ENCODE data around the gene ZNF837.
A peak's percentile ranks its signal among the peaks of the same experiment; 100 is the strongest.
"Not testable (repeated sequence)": the region's sequence is repeated elsewhere in the genome, so short reads cannot be mapped to it uniquely, and the experiment has no call there.

Gene ZNF837

DNA sequence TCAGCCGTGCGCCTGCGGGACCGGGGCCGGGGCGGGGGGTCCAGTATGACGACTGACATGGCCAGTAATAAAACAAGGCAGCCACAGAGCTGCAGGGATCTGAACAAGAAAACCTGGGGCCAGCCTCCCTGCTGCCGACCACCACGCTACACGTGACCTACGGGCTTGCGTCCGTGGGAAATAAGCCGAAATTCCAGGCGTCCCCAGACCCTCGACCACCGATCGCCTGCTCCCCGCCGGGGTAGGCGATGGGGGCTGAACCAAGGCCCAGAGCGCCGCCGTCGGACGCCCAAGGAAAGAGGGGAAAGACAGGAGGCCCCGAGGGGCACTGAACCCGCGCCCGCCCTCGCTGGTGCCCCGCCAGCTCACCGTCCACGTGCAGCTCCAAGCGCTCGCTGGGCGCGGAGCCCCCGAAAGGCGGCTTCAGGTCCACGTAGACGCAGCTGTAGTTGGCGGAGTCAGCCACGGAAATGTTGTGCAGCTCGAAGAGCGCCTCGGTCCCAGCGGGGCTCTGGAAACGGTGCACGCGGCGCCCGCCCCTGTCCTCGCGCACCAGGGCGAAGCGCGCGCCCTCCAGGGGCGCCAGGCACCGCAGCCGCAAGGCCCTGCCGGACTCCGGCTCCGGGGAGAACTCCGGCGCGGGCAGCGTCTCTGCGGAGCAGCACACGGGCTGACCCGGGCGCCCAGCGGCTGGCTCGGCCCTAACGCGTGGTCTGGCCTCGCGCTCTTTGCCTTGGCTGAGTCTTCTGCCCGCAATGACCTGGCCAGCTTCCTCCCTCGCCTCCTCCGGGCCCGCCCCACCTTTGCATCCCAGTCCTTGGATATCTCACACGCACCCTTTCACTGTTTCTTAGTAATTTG, 30.6 kb downstream of the ZNF837 start:
- no peak overlapping the region for H3K4me2 ChIP-seq (ENCODE audit: low read length)
- H2AFZ ChIP-seq, result no peak overlapping the region
- H3K27me3 ChIP-seq (ENCODE audit: control insufficient read depth, insufficient read depth, low read length), result no peaks in the 10 kb centered on the region
- no peak for TF ChIP-seq CTCF (IDR thresholded peaks at IDR 0.05)
- H3K9me3 ChIP-seq (ENCODE audit: control insufficient read depth, low read length), result no peaks in the 10 kb centered on the region
- no peak overlapping the region for H3K9ac ChIP-seq
- H3K4me3 ChIP-seq (ENCODE audit: low read depth, low read length), result no peak overlapping the region
- H3K27ac ChIP-seq, result no peak overlapping the region
- H3K79me2 ChIP-seq, result peaks cover 20% of the 10 kb centered on the region
- peaks cover 12% of the 10 kb centered on the region for H3K4me1 ChIP-seq
- H3K36me3 ChIP-seq (ENCODE audit: control insufficient read depth, insufficient read depth, low read length), result no peaks in the 10 kb centered on the region

GRCh38 chr19:58349590-58349989, 31.2 kb downstream of the ZNF837 start:
- Histone ChIP-seq H3K4me1 (peaks cover 12% of the 10 kb centered on the region), H3K4me2 (ENCODE audit: low read length) (no peak overlapping the region), H3K79me2 (peaks cover 20% of the 10 kb centered on the region), H3K9me3 (ENCODE audit: control insufficient read depth, low read length) (no peaks in the 10 kb centered on the region), H3K9ac (no peak overlapping the region), H3K4me3 (ENCODE audit: low read depth, low read length) (no peak overlapping the region), H2AFZ (no peak overlapping the region), H3K36me3 (ENCODE audit: control insufficient read depth, insufficient read depth, low read length) (no peaks in the 10 kb centered on the region), H3K27me3 (ENCODE audit: control insufficient read depth, insufficient read depth, low read length) (no peaks in the 10 kb centered on the region), H3K27ac (no peak overlapping the region)
- no peak for TF ChIP-seq CTCF (IDR thresholded peaks at IDR 0.05)

GRCh38 chr19:58348080-58348479, 32.8 kb downstream of the ZNF837 start:
- H3K27me3 ChIP-seq (ENCODE audit: control insufficient read depth, insufficient read depth, low read length); H3K9ac ChIP-seq; H3K36me3 ChIP-seq (ENCODE audit: control insufficient read depth, insufficient read depth, low read length); H3K9me3 ChIP-seq (ENCODE audit: control insufficient read depth, low read length): not testable (repeated sequence)
- peaks cover 20% of the 10 kb centered on the region for H3K79me2 ChIP-seq
- peak overlapping the region; percentile 90 for H3K27ac ChIP-seq
- H2AFZ ChIP-seq, result peak overlapping the region; percentile 86
- H3K4me3 ChIP-seq (ENCODE audit: low read depth, low read length), result peak overlapping the region; percentile 58
- peak overlapping the region; percentile 97 for H3K4me2 ChIP-seq (ENCODE audit: low read length)
- peaks cover 12% of the 10 kb centered on the region for H3K4me1 ChIP-seq

DNA sequence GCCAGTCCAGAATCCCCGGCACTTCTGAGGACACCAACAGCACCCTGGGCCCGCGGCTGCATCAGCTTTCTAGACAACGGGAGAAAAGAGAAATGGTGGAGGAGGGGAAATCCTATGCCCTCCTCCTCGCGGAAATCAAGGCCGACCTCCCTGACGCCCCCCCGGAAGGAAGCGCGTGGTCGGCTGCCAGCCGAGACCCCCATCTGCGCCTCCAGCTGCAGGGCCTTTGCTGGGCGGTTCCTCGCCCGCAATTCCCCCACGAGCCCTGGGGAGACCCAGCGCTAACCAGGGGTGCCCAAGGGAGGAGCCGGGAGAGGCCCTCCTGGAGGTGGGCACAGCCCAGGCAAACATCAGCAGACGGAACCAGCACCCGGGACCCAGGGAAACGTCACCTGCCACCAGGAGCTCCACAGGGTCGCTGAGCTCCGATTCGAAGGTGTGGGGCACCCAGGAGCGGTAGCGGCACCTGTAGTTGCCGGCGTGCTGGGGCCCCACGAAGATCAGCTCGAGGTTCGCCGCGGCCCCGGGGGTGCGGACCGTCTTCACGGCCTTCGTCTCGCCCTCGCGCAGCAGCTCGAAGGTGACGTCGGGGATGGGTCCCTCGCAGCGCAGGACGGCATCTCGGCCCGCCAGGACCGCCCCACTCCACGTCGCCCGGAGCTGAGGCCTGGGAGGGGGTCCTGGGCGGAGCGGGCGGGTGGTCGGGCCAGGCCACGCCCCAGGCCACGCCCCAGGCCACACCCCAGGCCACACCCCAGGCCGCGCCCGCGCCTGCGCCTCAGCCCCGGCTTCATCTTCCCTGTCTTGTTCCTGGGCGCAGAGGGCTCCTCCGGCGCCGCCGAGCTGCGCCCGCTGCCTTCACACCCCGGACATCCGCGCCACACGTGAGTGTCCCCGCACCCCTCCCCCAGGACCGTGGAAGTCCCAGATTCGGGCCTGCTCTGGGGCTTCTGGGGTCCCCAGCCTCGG, 33.6 kb downstream of the ZNF837 start:
- Histone ChIP-seq H3K4me2 (ENCODE audit: low read length) (peak overlapping the region; percentile 97), H3K27me3 (ENCODE audit: control insufficient read depth, insufficient read depth, low read length) (no peaks in the 10 kb centered on the region), H3K4me1 (peaks cover 12% of the 10 kb centered on the region), H3K9ac (peak overlapping the region; percentile 63), H3K4me3 (ENCODE audit: low read depth, low read length) (peak overlapping the region; percentile 58), H3K9me3 (ENCODE audit: control insufficient read depth, low read length) (no peaks in the 10 kb centered on the region), H3K27ac (peak overlapping the region; percentile 90), H3K36me3 (ENCODE audit: control insufficient read depth, insufficient read depth, low read length) (no peaks in the 10 kb centered on the region), H2AFZ (peak overlapping the region; percentile 86), H3K79me2 (peaks cover 25% of the 10 kb centered on the region)
- no peak for TF ChIP-seq CTCF (IDR thresholded peaks at IDR 0.05)

- no peaks in the 10 kb centered on the region for H3K36me3 ChIP-seq (ENCODE audit: control insufficient read depth, insufficient read depth, low read length)
- no peak overlapping the region for H3K4me3 ChIP-seq (ENCODE audit: low read depth, low read length)
- no peaks in the 10 kb centered on the region for H3K9me3 ChIP-seq (ENCODE audit: control insufficient read depth, low read length)
- no peak overlapping the region for H2AFZ ChIP-seq
- H3K4me1 ChIP-seq, result peaks cover 12% of the 10 kb centered on the region
- H3K4me2 ChIP-seq (ENCODE audit: low read length), result no peak overlapping the region
- no peak overlapping the region for H3K9ac ChIP-seq
- H3K27ac ChIP-seq, result peak overlapping the region; percentile 90
- H3K79me2 ChIP-seq, result peaks cover 27% of the 10 kb centered on the region
- no peak for TF ChIP-seq CTCF (IDR thresholded peaks at IDR 0.05)
- H3K27me3 ChIP-seq (ENCODE audit: control insufficient read depth, insufficient read depth, low read length), result no peaks in the 10 kb centered on the region
Measured at GRCh38 chr19:58345558-58345957, 35.3 kb downstream of the ZNF837 start.

All from parathyroid adenoma (tissue), 2 donors.